Right renal cortex interstitium (tissue), 3 donors: ENCODE data around the gene RUVBL2. TPM values are rescaled to one million over a fixed set of nuclear protein-coding genes. Genes with fewer than 3 reads are reported as not detected.
"Not testable (repeated sequence)": the region's sequence is repeated elsewhere in the genome, so short reads cannot be mapped to it uniquely, and the experiment has no call there.

Source experiments
- DNase-seq, 3 donors: peaks; one replicate each; pipeline ENCODE4 v3.0.0-alpha.2; 2013; ENCODE audit warnings: low read depth in 3 of 3, low spot score in 2 of 3
- polyA plus RNA-seq, 3 donors: library from polyadenylated mRNA; unstranded; fragments of 120-200 nt; gene quantifications; one replicate each; pipeline ENCODE4 v1.2.1, GENCODE V29; 2013; ENCODE audit not compliant: insufficient read length in 3 of 3

Gene RUVBL2
- polyA plus RNA-seq, 3 donors: 79.2 to 96.2 (median 86.9) TPM

- not testable (repeated sequence) for DNase-seq
Observed at GRCh38 chr19:49038557-49039276, 45.0 kb downstream of the RUVBL2 start.

DNA sequence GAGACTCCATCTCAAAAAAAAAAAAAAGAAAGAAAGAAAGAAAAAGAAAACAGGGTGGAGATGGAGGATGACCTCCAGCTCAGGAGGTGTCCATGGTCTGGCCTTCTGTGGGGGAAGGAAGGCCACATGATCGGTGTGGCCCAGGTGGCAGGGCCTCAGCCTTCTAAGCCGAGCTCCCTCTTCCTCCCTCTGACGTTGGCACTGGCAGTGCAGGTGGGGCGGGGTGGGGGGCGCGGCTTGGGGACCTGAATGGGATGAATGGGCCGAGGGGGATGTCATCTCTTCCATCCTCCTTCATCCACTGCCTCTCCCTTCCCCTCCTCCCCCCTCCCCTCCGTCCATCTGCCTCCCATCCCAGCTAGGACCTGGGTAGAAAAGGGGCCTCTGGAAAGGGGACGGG is 46.0 kb downstream of the RUVBL2 start:
- DNase-seq: not testable (repeated sequence)

- DNase-seq: no peak
Observed at GRCh38 chr19:49042177-49042576, 48.5 kb downstream of the RUVBL2 start.

DNA sequence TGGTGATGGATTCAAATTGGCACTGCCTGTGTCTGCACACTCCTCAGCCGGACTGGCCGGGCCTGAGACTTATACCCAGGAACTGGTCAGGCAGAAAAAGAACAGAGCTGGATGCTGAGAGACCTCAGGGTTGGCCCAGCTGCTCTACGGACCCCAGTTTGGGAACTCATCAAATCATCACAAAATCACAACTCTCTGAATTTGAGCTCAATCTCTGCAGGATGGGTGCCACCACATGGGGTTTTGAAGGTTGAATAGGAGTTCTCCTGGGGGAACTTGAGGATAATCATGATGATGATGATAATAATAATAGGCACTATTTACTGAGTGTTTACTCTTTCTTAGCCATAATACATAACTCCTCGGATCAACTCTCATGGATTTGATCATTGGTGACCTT is 49.0 kb downstream of the RUVBL2 start:
- DNase-seq: not testable (repeated sequence)

DNA sequence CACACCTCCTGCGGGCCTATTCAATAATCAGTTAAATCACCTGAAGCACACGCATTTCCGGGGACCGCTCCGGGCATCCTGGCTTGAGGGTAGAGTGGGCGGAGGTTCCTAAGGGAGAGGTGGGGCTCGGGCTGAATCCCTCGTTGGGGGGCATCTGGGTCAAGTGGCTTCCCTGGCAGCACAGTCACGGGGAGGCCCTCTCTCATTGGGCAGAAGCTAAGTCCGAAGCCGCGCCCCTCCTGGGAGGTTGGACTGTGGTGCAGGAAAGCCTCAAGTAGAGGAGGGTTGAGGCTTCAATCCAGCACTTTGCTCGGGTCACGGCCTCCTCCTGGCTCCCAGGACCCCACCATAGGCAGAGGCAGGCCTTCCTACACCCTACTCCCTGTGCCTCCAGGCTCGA is 49.9 kb downstream of the RUVBL2 start, which contains the start of gene CGB5:
Gene CGB5, plus strand, starts transcription at position 301 of the 400 bp plus-strand sequence. CDS start 362 bp downstream, outside the sequence.
- DNase-seq: not testable (repeated sequence)

DNA sequence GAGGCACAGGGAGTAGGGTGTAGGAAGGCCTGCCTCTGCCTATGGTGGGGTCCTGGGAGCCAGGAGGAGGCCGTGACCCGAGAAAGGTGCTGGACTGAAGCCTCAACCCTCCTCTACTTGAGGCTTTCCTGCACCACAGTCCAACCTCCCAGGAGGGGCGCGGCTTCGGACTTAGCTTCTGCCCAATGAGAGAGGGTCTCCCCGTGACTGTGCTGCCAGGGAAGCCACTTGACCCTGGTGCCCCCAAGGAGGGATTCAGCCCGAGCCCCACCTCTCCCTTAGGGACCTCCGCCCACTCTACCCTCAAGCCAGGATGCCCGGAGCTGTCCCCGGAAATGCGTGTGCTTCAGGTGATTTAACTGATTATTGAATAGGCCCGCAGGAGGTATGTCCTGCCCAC is 55.3 kb downstream of the RUVBL2 start, which contains the start of gene CGB8:
Gene CGB8, minus strand, starts transcription at position 101 of the 400 bp plus-strand sequence. CDS start 372 bp downstream, outside the sequence.
- DNase-seq: not testable (repeated sequence)

DNA sequence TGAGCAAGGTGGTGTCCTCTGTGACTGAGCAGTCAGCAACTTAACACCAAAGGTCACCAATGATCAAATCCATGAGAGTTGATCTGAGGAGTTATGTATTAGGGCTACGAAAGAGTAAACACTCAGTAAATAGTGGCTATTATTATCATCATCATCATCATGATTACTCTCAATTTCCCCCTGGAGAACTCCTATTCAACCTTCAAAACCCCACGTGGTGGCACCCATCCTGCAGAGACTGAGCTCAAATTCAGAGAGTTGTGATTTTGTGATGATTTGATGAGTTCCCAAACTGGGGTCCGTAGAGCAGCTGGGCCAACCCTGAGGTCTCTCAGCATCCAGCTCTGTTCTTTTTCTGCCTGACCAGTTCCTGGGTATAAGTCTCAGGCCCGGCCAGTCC is 56.1 kb downstream of the RUVBL2 start:
- not testable (repeated sequence) for DNase-seq

DNA sequence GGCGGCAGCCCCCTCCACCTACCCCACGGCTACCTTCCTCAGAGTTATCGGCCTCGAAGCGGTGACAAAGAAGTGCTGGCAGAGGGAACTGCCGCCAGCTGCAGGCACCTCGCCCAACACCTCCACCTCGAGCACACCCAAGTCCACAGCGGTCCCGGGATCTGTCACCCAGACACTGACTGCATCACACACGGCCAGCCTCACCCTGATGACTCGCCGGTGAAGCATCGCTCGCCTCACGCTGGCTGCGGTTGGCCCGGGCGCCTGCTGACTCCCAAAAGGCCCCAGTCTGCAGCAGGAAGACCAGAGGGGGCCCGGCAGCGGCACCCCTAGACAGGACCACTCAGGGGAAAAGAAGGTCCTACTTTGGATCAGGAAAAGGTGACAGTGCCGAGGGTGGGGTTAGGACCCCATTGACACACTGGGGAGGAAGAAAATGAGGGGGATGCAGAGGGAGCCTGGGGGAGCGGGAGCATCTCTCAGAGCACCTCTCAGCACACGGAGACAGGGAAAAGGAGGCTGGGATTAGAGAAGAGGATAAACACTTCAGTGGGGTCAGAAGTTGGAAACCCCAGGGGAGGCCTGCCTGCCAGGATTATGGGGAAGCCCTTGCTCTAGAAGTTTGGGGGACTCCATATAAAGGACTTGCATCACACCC is 56.8 kb downstream of the RUVBL2 start:
- not testable (repeated sequence) for DNase-seq

- no peak for DNase-seq
Observed at GRCh38 chr19:49056101-49056901, 62.6 kb downstream of the RUVBL2 start.

DNA sequence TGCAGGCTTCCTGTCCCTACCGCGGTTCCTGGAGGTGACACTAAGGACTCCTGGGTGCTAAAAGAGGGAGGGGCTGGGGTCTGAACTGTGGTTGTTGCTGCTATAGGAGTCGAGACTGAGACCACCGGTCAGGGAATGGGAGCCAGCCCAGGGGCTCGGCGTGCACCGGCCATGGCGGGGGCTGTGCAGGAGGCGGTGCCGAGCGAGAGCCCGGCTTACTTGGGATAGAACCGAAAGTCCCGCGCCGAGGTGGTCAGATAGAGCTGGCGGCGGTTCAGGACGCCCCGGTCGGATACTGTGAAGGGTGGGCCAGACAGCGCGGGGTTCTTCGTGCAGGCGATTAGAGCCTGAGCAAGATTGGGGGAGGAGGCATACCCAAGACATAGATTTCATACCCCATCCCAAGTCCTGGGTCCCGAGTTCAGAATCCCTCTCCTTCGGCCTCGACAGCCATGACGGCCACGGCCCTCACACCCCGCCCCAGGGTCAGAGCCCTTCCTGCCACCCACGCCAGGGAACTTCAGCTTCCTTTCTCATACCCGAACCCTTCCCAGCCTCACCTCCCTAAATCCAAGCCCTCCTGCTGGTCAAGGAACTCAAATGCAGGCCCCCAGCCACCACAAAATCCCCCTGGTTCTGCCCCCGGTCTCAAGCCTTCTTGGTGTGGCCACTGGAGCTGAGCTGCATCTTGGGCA is 63.4 kb downstream of the RUVBL2 start:
- not testable (repeated sequence) for DNase-seq

DNA sequence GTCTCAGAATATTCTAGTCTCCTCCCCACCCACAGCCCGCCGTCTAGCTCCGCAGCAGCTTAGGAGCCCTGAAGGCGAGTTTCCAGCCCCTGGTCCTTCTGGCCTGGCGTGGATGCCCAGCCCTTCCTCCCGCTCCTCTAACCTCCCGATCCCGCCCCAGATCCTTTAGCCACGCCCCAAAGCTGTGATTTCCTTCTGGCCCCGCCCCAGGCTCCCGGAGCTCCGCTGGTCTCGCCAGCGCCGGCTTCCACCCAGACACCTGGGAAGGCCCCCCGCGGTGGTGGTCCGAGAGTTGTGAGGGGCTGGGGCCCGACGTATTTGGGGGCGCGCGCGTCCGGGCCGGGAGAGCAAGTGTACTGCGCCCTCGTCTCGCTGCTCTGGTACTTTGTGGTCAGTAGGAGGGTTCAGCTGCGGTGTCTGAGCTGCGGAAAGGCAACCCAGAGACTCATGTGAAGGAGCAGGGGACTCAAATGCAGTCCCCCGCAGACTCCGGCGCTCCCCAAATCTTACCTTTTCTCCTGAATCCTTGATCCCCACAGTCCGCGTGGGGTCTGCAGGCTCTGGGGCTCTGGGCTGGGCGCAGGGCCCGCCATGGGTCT is 64.0 kb downstream of the RUVBL2 start, which contains the start of gene CGB7:
Gene CGB7, minus strand, starts transcription at position 114 of the 599 bp plus-strand sequence. CDS start 2,374 bp downstream, outside the sequence.
- DNase-seq: no peak

DNA sequence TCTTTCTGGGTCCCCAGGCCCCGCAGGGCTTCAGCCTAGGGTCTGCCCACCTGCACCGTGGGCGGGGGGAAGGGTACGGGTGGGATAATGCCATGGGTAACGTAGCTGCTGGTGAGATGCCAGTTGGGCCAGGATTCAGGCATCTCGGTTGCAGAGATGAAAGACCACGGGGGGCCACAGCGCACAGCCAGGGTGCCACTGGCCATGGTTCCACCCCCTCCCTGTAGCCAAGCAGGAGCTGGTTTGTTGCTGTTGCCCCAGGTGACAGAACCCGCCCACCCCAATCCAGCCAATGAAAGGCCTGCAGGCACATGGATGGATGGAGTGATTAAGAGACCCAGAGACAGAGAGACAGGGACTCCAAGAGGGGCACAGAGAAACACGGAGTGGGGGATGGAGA is 64.9 kb downstream of the RUVBL2 start:
- no peak for DNase-seq

DNA sequence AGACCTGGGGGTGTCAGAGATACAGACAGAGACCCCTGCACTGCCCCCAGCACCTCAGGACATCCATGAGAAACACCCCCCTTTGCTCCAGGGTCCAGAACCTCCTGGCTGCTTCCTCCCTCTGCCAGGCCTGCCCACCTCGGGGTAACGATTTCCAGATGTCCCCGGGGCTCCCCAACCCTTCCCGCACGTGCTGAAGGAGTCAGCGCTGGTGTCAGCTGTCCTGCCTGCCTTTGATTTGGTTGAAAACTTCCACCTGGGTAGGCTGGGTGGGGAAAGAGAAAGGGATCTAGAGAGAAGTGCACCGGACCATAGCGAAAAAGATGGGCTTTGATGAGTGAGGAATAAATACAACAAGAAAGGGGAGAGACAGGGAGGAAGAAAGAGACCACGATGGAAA is 65.4 kb downstream of the RUVBL2 start:
- DNase-seq: no peak

GRCh38 chr19:49061000-49061399 is 67.3 kb downstream of the RUVBL2 start:
- no peak for DNase-seq

DNA sequence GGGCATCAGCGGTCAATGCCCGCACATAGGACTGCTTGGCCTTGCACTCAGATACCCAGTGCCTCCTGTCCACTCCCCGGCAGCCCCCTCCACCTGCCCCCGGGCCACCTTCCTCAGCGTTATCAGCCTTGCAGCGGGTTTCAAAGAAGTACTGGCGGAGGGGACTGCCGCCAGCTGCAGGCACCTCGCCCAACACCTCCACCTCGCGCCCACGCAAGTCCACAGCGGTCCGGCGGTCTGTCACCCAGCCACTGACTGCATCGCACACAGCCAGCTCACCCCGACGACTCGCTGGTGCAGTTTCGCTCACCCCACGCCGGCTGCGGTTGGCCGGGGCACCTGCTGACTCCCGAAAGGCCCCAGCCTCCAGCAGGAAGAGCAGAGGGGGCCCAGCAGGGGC is 67.8 kb downstream of the RUVBL2 start:
- DNase-seq: no peak

DNA sequence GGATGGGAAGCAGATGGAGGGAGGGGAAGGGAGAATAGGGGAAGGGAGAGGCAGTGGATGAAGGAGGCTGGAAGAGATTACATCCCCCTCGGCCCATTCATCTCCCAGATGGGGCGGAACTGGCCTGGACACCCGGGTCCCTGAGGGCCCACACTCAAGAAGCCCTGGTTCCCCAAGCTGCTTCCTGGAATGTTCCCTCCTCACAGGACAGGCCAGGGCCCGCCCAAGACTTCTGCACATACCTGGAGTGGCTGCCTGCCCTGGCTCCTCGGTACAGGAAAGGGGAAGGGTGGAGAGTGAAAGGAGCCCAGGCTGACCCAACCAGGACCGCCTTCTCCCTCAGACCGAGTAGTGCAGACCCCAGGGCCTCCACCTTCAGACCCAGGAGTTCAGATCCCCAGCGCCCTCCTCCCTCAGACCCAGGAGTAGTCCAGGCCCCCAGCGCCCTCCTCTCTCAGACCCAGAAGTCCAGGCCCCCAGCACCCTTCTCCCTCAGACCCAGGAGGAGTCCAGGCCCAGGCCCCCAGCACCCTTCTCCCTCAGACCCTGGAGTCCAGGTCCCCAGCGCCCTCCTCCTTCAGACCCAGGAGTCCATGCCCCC is 70.4 kb downstream of the RUVBL2 start:
- DNase-seq: no peak

- DNase-seq: no peak
Observed at GRCh38 chr19:49064768-49065611, 71.3 kb downstream of the RUVBL2 start, which contains the start of gene NTF4. Gene NTF4, minus strand, starts transcription at chr19:49064818. Its CDS starts 2,821 bp downstream, at chr19:49061997.
